Skeletal muscle satellite cell (primary cell): ENCODE results near the gene CPB2.

Experiments
- H3K27me3 ChIP-seq: 2 replicates; pipeline ENCODE4 v1.7.0; 2013; ENCODE audit warnings: low read length; ENCODE audit not compliant: control insufficient read depth, insufficient read depth
- H3K36me3 ChIP-seq: 2 replicates; pipeline ENCODE4 v1.7.0; 2013; ENCODE audit warnings: mild to moderate bottlenecking, control low read depth, low read length; ENCODE audit not compliant: insufficient read depth
- H3K4me1 ChIP-seq: 2 replicates; pipeline ENCODE4 v1.7.0; 2013; ENCODE audit warnings: low read length; ENCODE audit not compliant: control insufficient read depth, insufficient read depth
- H3K4me2 ChIP-seq: 2 replicates; pipeline ENCODE4 v1.7.0; 2013; ENCODE audit warnings: mild to moderate bottlenecking, low read length
- H3K4me3 ChIP-seq: 2 replicates; pipeline ENCODE4 v1.7.0; 2013; ENCODE audit warnings: low read length
- H3K9ac ChIP-seq: 2 replicates; pipeline ENCODE4 v1.7.0; 2013; ENCODE audit warnings: mild to moderate bottlenecking, low read depth, low read length, moderate library complexity
- H3K9me3 ChIP-seq: replicated peaks from 2 replicates; pipeline ENCODE4 v1.7.0; 2013; ENCODE audit warnings: mild to moderate bottlenecking, control low read depth, low read length

Gene CPB2

GRCh38 chr13:46109451-46109850 is 4.6 kb upstream of the CPB2 start:
- no peaks in the 10 kb centered on the region for H3K36me3 ChIP-seq
- H3K27me3 ChIP-seq: peaks cover 11% of the 10 kb centered on the region
- no peak overlapping the region for H3K4me2 ChIP-seq
- no peak overlapping the region for H3K4me3 ChIP-seq
- H3K9ac ChIP-seq: no peak overlapping the region
- H3K4me1 ChIP-seq: peaks cover 4% of the 10 kb centered on the region
- H3K9me3 ChIP-seq: no peaks in the 10 kb centered on the region

DNA sequence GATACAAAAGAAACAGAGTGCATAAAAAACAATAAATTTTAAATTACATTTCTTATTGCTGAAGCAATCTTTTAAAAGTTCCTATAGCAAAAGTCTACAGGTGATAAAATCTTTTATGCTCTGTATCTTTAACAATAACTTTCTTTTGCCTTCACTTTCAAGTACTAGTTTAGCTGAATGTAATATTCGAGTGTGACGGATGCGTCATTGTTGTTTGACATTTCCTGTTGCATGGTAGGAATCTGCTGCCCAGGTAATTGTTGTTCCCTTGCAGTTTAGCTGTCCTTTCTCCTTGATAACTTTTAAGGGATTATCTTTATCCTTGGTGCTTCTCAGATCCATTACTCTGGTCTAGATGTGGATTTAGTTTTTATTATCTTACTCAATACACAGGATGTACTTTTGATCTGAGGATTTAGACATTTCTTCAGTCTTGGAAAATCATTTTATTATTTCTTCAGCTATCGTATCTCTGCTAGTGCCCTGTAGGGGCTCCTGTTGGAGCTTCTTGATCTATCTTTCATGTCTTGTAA is 2.1 kb upstream of the CPB2 start:
- H3K9ac ChIP-seq: no peak overlapping the region
- no peaks in the 10 kb centered on the region for H3K4me1 ChIP-seq
- H3K9me3 ChIP-seq: no peaks in the 10 kb centered on the region
- no peak overlapping the region for H3K4me3 ChIP-seq
- no peaks in the 10 kb centered on the region for H3K36me3 ChIP-seq
- H3K27me3 ChIP-seq: peaks cover 8% of the 10 kb centered on the region
- H3K4me2 ChIP-seq: no peak overlapping the region

GRCh38 chr13:46103037-46103436 is 1.8 kb downstream of the CPB2 start:
- Histone ChIP-seq H3K4me1 (peaks cover 2% of the 10 kb centered on the region), H3K36me3 (no peaks in the 10 kb centered on the region), H3K9ac (no peak overlapping the region), H3K27me3 (peaks cover 4% of the 10 kb centered on the region), H3K4me2 (no peak overlapping the region), H3K9me3 (no peaks in the 10 kb centered on the region), H3K4me3 (no peak overlapping the region)

- Histone ChIP-seq H3K27me3 (peaks cover 4% of the 10 kb centered on the region), H3K4me3 (no peak overlapping the region), H3K36me3 (no peaks in the 10 kb centered on the region), H3K9ac (no peak overlapping the region), H3K4me2 (no peak overlapping the region), H3K4me1 (peaks cover 3% of the 10 kb centered on the region), H3K9me3 (no peaks in the 10 kb centered on the region)
Observed at GRCh38 chr13:46102255-46102605, 2.6 kb downstream of the CPB2 start.

DNA sequence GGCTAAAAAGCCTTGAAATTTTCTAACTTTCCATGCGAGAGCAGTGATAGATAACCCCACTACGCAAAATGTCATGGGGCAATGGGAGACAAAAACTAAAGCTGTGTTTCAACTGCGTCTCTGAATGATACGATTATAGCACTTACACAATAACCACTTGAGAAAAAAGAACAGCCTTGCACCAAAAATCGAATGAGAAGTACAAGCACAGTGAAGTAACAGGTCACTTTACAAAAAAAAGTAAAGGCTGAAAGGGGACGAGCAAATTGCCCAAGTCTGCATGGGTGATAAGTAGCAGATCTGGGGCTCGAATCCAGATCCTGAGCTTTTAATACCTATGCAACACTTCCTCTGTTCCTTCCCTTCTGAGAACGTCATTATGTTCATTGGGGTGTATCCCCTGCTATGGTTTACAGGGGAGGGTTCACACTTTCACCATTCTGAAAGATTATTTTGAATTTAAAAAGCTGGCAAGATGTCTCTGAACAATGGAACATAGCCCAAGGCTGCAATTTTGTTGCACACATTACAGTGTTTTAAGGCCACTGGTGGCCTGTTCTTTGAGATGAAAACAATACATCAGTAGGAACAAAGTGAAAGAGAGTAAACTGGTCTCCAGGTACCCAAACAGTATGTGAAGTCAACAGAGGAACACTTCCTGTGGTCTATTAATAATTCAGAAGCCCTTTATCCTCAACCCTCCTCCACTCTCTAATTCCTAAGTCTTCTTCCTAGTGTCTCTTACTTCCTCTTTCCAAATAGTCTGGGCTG is 3.2 kb downstream of the CPB2 start:
- no peaks in the 10 kb centered on the region for H3K27me3 ChIP-seq
- no peak overlapping the region for H3K9ac ChIP-seq
- no peaks in the 10 kb centered on the region for H3K36me3 ChIP-seq
- no peak overlapping the region for H3K4me3 ChIP-seq
- peaks cover 7% of the 10 kb centered on the region for H3K4me1 ChIP-seq
- no peak overlapping the region for H3K4me2 ChIP-seq
- no peaks in the 10 kb centered on the region for H3K9me3 ChIP-seq

- Histone ChIP-seq H3K27me3 (no peaks in the 10 kb centered on the region), H3K4me3 (no peak overlapping the region), H3K4me1 (peaks cover 7% of the 10 kb centered on the region), H3K9me3 (no peaks in the 10 kb centered on the region), H3K36me3 (no peaks in the 10 kb centered on the region), H3K4me2 (no peak overlapping the region), H3K9ac (no peak overlapping the region)
Observed at GRCh38 chr13:46101002-46101401, 3.8 kb downstream of the CPB2 start.

DNA sequence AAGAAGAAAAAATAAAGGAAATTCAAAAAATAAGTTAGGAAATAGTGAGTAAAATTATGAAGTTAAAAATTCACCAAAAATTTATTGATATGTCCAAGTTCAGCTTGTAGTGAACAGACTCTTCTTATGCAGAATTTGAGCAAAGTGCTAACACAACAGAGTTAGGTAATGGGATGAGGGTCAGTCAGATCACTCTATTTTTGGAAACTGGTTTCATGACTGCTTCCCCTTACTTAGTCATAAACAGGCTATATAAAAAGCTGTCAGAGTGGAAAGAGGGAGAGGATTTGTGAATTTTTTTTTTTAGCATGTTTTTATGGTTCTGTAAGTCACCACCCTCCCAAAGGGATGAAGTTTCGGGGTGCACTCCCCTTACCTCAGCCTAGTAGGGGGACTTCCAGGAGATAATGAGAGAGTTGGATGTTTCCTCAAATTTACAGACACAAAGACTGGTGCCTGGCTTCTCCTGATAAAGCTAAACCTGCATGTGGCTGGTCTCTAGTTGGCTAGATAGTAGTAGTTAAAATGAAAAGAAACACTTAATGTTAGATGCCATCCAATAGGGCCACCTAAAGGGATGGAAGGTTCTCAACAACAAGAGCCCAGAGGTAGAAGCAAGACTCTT is 4.5 kb downstream of the CPB2 start:
- H3K4me1 ChIP-seq: peaks cover 7% of the 10 kb centered on the region
- no peak overlapping the region for H3K4me3 ChIP-seq
- no peaks in the 10 kb centered on the region for H3K36me3 ChIP-seq
- H3K4me2 ChIP-seq: no peak overlapping the region
- no peaks in the 10 kb centered on the region for H3K9me3 ChIP-seq
- no peak overlapping the region for H3K9ac ChIP-seq
- H3K27me3 ChIP-seq: no peaks in the 10 kb centered on the region

- Histone ChIP-seq H3K36me3 (no peaks in the 10 kb centered on the region), H3K9ac (no peak overlapping the region), H3K27me3 (peaks cover 6% of the 10 kb centered on the region), H3K4me2 (no peak overlapping the region), H3K4me1 (peaks cover 7% of the 10 kb centered on the region), H3K9me3 (no peaks in the 10 kb centered on the region), H3K4me3 (no peak overlapping the region)
Observed at GRCh38 chr13:46097663-46098062, 7.2 kb downstream of the CPB2 start.

DNA sequence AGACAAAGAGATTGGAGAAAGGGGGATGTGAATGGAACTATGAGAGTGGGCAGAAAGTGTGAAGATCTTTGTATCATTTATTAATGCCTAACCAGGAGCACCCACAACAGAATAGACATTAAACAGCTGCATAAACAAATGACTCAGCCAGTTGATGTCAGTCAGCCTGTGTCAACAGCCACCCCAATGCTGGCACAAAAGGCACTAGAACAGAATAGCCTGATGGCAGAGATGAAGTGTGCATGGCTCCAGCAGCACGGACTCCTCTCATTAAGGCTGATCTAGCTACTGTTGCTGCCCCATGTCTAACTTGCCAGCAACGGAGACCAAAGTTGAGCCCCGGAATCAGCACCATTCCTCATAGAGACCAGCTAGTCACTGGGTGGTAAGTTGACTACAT is 7.8 kb downstream of the CPB2 start:
- H3K9me3 ChIP-seq: no peaks in the 10 kb centered on the region
- H3K4me3 ChIP-seq: no peak overlapping the region
- H3K36me3 ChIP-seq: no peaks in the 10 kb centered on the region
- H3K4me1 ChIP-seq: peaks cover 7% of the 10 kb centered on the region
- H3K9ac ChIP-seq: no peak overlapping the region
- H3K4me2 ChIP-seq: no peak overlapping the region
- peaks cover 13% of the 10 kb centered on the region for H3K27me3 ChIP-seq

- Histone ChIP-seq H3K27me3 (peaks cover 19% of the 10 kb centered on the region), H3K4me2 (no peak overlapping the region), H3K9ac (no peak overlapping the region), H3K4me3 (no peak overlapping the region), H3K9me3 (no peaks in the 10 kb centered on the region), H3K4me1 (peaks cover 5% of the 10 kb centered on the region), H3K36me3 (no peaks in the 10 kb centered on the region)
Observed at GRCh38 chr13:46094478-46094877, 10.4 kb downstream of the CPB2 start.

GRCh38 chr13:46088821-46089562 is 15.8 kb downstream of the CPB2 start:
- no peaks in the 10 kb centered on the region for H3K36me3 ChIP-seq
- no peak overlapping the region for H3K9ac ChIP-seq
- H3K4me2 ChIP-seq: no peak overlapping the region
- H3K9me3 ChIP-seq: no peaks in the 10 kb centered on the region
- H3K4me3 ChIP-seq: no peak overlapping the region
- H3K27me3 ChIP-seq: peaks cover 13% of the 10 kb centered on the region
- H3K4me1 ChIP-seq: no peaks in the 10 kb centered on the region
